Activated CD4-positive, alpha-beta memory T cell treated with anti-CD3 and anti-CD28 coated beads for 36 hours (primary cell): Measurements from ENCODE around the gene MCTP2. TPM values are rescaled to one million over a fixed set of nuclear protein-coding genes. Genes with fewer than 3 reads are reported as not detected.

ENCODE experiments used
- CTCF ChIA-PET: fragments of 350-600 bp; sonication (Branson Sonifier 250); formaldehyde crosslinking; loops from one replicate; lab custom pipeline; 2021; ENCODE audit warnings: antibody characterized with exemption, inconsistent platforms; lab: Charles Lee
- POLR2A ChIA-PET: fragments of 350-600 bp; sonication (Branson Sonifier 250); formaldehyde crosslinking; loops from one replicate; lab custom pipeline; 2021; ENCODE audit warnings: antibody characterized with exemption; lab: Charles Lee
- DNase-seq: peaks from one replicate; pipeline ENCODE4 v3.0.0-alpha.2; 2020
- H3K27ac Mint-ChIP-seq: one replicate; pipeline ENCODE4 v1.8.0; 2021; ENCODE audit warnings: mixed read lengths
- H3K27me3 Mint-ChIP-seq: one replicate; pipeline ENCODE4 v1.8.0; 2021; ENCODE audit warnings: mixed read lengths
- H3K36me3 Mint-ChIP-seq: one replicate; pipeline ENCODE4 v1.8.0; 2021; ENCODE audit warnings: mixed read lengths
- H3K4me1 Mint-ChIP-seq: one replicate; pipeline ENCODE4 v1.8.0; 2021; ENCODE audit warnings: low read depth, mixed read lengths
- H3K4me3 Mint-ChIP-seq: one replicate; pipeline ENCODE4 v1.8.0; 2021; ENCODE audit warnings: mild to moderate bottlenecking, mixed read lengths
- H3K9me3 Mint-ChIP-seq: one replicate; pipeline ENCODE4 v1.8.0; 2021; ENCODE audit warnings: mixed read lengths
- intact Hi-C: fragments of 100-400 bp; cut with micrococcal nuclease; formaldehyde crosslinking; loops from one replicate; pipeline ENCODE4 v1.15.1; 2023
- total RNA-seq, 2 experiments: library from RNA; stranded (reverse); gene quantifications; one replicate each; pipeline ENCODE4 v1.2.3, GENCODE V29; 2021

Gene MCTP2
- total RNA-seq, 2 experiments from 2014 or later = 38.5 to 41.7 TPM

GRCh38 chr15:94385441-94385840 is 154.1 kb downstream of the MCTP2 start:
- POLR2A ChIA-PET = no interaction called here
- no peak for DNase-seq
- Mint-ChIP-seq H3K36me3 (peaks cover 20% of the 10 kb centered on the region), H3K4me3 (no peak overlapping the region), H3K27me3 (no peaks in the 10 kb centered on the region), H3K4me1 (peaks cover 15% of the 10 kb centered on the region), H3K27ac (no peak overlapping the region), H3K9me3 (no peaks in the 10 kb centered on the region)
- CTCF ChIA-PET = no interaction called here
- intact Hi-C loops = no loop called here

- DNase-seq = no peak
- CTCF ChIA-PET = interaction anchor here (0.6 kb wide), 1 partner anchor 45 kb away, joined by 3 read pairs; no protein-coding TSS in a partner anchor
- H3K27me3 Mint-ChIP-seq = no peaks in the 10 kb centered on the region
- H3K9me3 Mint-ChIP-seq = no peaks in the 10 kb centered on the region
- H3K4me1 Mint-ChIP-seq = peaks cover 15% of the 10 kb centered on the region
- POLR2A ChIA-PET = no interaction called here
- H3K4me3 Mint-ChIP-seq = no peak overlapping the region
- no peak overlapping the region for H3K27ac Mint-ChIP-seq
- peaks cover 20% of the 10 kb centered on the region for H3K36me3 Mint-ChIP-seq
- intact Hi-C loops = no loop called here
Observed at GRCh38 chr15:94386351-94386750, 155.0 kb downstream of the MCTP2 start.

- Mint-ChIP-seq H3K27me3 (no peaks in the 10 kb centered on the region), H3K4me1 (peaks cover 15% of the 10 kb centered on the region), H3K27ac (no peak overlapping the region), H3K9me3 (no peaks in the 10 kb centered on the region), H3K36me3 (peaks cover 16% of the 10 kb centered on the region), H3K4me3 (no peak overlapping the region)
- DNase-seq = no peak
- ChIA-PET CTCF (no interaction called here), POLR2A (no interaction called here)
- intact Hi-C loops = no loop called here
Observed at GRCh38 chr15:94387442-94387841, 156.1 kb downstream of the MCTP2 start.

- no peaks in the 10 kb centered on the region for H3K9me3 Mint-ChIP-seq
- peaks cover 15% of the 10 kb centered on the region for H3K4me1 Mint-ChIP-seq
- no peak overlapping the region for H3K4me3 Mint-ChIP-seq
- no peak overlapping the region for H3K27ac Mint-ChIP-seq
- POLR2A ChIA-PET = interaction anchor here (0.6 kb wide), 1 partner anchor 12 kb away, joined by 3 read pairs; no protein-coding TSS in a partner anchor
- no peak for DNase-seq
- peaks cover 16% of the 10 kb centered on the region for H3K36me3 Mint-ChIP-seq
- H3K27me3 Mint-ChIP-seq = no peaks in the 10 kb centered on the region
- intact Hi-C loops = no loop called here
- CTCF ChIA-PET = no interaction called here
Observed at GRCh38 chr15:94387849-94388441, 156.6 kb downstream of the MCTP2 start.

GRCh38 chr15:94395640-94396039 is 164.3 kb downstream of the MCTP2 start:
- H3K27ac Mint-ChIP-seq = no peak overlapping the region
- CTCF ChIA-PET = no interaction called here

GRCh38 chr15:94397337-94397736 is 166.0 kb downstream of the MCTP2 start:
- DNase-seq = no peak
- Mint-ChIP-seq H3K27ac (no peak overlapping the region), H3K4me3 (no peak overlapping the region), H3K36me3 (peaks cover 9% of the 10 kb centered on the region), H3K27me3 (no peaks in the 10 kb centered on the region), H3K9me3 (no peaks in the 10 kb centered on the region), H3K4me1 (no peaks in the 10 kb centered on the region)
- intact Hi-C loops = no loop called here
- ChIA-PET CTCF (interaction anchor here (0.6 to 1.2 kb wide), 2 partner anchors 19 to 233 kb away, joined by 3 to 4 read pairs; no protein-coding TSS in a partner anchor), POLR2A (no interaction called here)

More at GRCh38 chr15:94395640-94396039, 164.3 kb downstream of the MCTP2 start:
- Mint-ChIP-seq H3K27me3 (no peaks in the 10 kb centered on the region), H3K36me3 (peaks cover 3% of the 10 kb centered on the region), H3K4me3 (no peak overlapping the region), H3K9me3 (no peaks in the 10 kb centered on the region), H3K4me1 (no peaks in the 10 kb centered on the region)
- POLR2A ChIA-PET = no interaction called here
- intact Hi-C loops = no loop called here
- DNase-seq = no peak

- H3K36me3 Mint-ChIP-seq = peaks cover 14% of the 10 kb centered on the region
- CTCF ChIA-PET = interaction anchor here (1.2 kb wide), 1 partner anchor 234 kb away, joined by 4 read pairs; no protein-coding TSS in a partner anchor
- H3K27ac Mint-ChIP-seq = no peak overlapping the region
- POLR2A ChIA-PET = no interaction called here
- H3K27me3 Mint-ChIP-seq = no peaks in the 10 kb centered on the region
- intact Hi-C loops = no loop called here
- no peak for DNase-seq
- H3K4me1 Mint-ChIP-seq = no peaks in the 10 kb centered on the region
- H3K9me3 Mint-ChIP-seq = no peaks in the 10 kb centered on the region
- no peak overlapping the region for H3K4me3 Mint-ChIP-seq
Observed at GRCh38 chr15:94398001-94398400, 166.6 kb downstream of the MCTP2 start.

GRCh38 chr15:94400526-94401298 is 169.4 kb downstream of the MCTP2 start:
- Mint-ChIP-seq H3K4me3 (no peak overlapping the region), H3K27me3 (no peaks in the 10 kb centered on the region), H3K27ac (no peak overlapping the region), H3K9me3 (no peaks in the 10 kb centered on the region), H3K4me1 (no peaks in the 10 kb centered on the region), H3K36me3 (peaks cover 23% of the 10 kb centered on the region)
- ChIA-PET CTCF (no interaction called here), POLR2A (no interaction called here)
- intact Hi-C loops = no loop called here
- DNase-seq = no peak

- Mint-ChIP-seq H3K27ac (no peak overlapping the region), H3K4me1 (no peaks in the 10 kb centered on the region), H3K4me3 (no peak overlapping the region), H3K27me3 (no peaks in the 10 kb centered on the region), H3K9me3 (no peaks in the 10 kb centered on the region), H3K36me3 (peaks cover 24% of the 10 kb centered on the region)
- intact Hi-C loops = no loop called here
- ChIA-PET POLR2A (no interaction called here), CTCF (no interaction called here)
- no peak for DNase-seq
Observed at GRCh38 chr15:94403331-94403730, 172.0 kb downstream of the MCTP2 start.

GRCh38 chr15:94404733-94405283 is 173.4 kb downstream of the MCTP2 start:
- no peak for DNase-seq
- no peak overlapping the region for H3K4me3 Mint-ChIP-seq
- H3K9me3 Mint-ChIP-seq = no peaks in the 10 kb centered on the region
- no peaks in the 10 kb centered on the region for H3K27me3 Mint-ChIP-seq
- ChIA-PET CTCF (no interaction called here), POLR2A (no interaction called here)
- intact Hi-C loops = no loop called here
- H3K36me3 Mint-ChIP-seq = peaks cover 27% of the 10 kb centered on the region
- no peak overlapping the region for H3K27ac Mint-ChIP-seq
- H3K4me1 Mint-ChIP-seq = no peaks in the 10 kb centered on the region

GRCh38 chr15:94411285-94411684 is 179.9 kb downstream of the MCTP2 start:
- Mint-ChIP-seq H3K9me3 (no peaks in the 10 kb centered on the region), H3K4me1 (no peaks in the 10 kb centered on the region), H3K36me3 (peaks cover 8% of the 10 kb centered on the region), H3K4me3 (no peak overlapping the region), H3K27ac (no peak overlapping the region), H3K27me3 (no peaks in the 10 kb centered on the region)
- intact Hi-C loops = no loop called here
- POLR2A ChIA-PET = interaction anchor here (0.6 kb wide), 1 partner anchor 18 kb away, joined by 4 read pairs; no protein-coding TSS in a partner anchor
- no peak for DNase-seq
- CTCF ChIA-PET = no interaction called here

- ChIA-PET CTCF (no interaction called here), POLR2A (no interaction called here)
- no peak for DNase-seq
- no peaks in the 10 kb centered on the region for H3K4me1 Mint-ChIP-seq
- peaks cover 10% of the 10 kb centered on the region for H3K36me3 Mint-ChIP-seq
- intact Hi-C loops = no loop called here
- no peaks in the 10 kb centered on the region for H3K27me3 Mint-ChIP-seq
- H3K27ac Mint-ChIP-seq = no peak overlapping the region
- H3K9me3 Mint-ChIP-seq = no peaks in the 10 kb centered on the region
- H3K4me3 Mint-ChIP-seq = no peak overlapping the region
Observed at GRCh38 chr15:94411846-94412245, 180.5 kb downstream of the MCTP2 start.
